Head of caudate nucleus (tissue), 42 donors: ENCODE measurements around the gene TBC1D23.
A peak's percentile ranks its signal among the peaks of the same experiment; 100 is the strongest.
"Not testable (repeated sequence)": the region's sequence is repeated elsewhere in the genome, so short reads cannot be mapped to it uniquely, and the experiment has no call there.

ENCODE experiments used
- DNase-seq, 42 donors: peaks; one replicate each; pipeline versions ENCODE4 v3.0.0 to v3.0.0-alpha.2; 2020 to 2021; ENCODE audit warnings: mixed read lengths in 7 of 42
- intact Hi-C: fragments of 100-400 bp; cut with DNase I; formaldehyde crosslinking; loops from one replicate; pipeline ENCODE4 v1.15.0; 2022

Gene TBC1D23

DNA sequence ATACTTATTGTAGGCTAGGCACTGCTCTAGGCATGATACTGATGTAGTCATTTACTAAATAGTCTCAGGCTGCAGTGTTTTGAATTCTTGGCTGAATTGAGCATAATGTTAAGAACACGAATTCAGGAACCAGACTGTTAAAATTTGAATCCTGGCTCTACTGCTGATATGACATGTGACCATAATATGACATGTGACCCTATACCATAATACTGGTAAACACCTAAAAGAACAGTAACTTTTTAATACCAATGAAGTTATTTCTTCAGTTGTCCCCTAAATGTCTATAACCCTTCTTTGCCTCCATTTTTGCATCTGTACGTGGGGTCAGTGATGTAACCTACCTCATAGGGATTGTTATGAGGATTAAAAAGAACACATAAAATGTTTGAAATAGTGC is 18.1 kb downstream of the TBC1D23 start:
- intact Hi-C loops = no loop called here
- DNase-seq = no peak

DNA sequence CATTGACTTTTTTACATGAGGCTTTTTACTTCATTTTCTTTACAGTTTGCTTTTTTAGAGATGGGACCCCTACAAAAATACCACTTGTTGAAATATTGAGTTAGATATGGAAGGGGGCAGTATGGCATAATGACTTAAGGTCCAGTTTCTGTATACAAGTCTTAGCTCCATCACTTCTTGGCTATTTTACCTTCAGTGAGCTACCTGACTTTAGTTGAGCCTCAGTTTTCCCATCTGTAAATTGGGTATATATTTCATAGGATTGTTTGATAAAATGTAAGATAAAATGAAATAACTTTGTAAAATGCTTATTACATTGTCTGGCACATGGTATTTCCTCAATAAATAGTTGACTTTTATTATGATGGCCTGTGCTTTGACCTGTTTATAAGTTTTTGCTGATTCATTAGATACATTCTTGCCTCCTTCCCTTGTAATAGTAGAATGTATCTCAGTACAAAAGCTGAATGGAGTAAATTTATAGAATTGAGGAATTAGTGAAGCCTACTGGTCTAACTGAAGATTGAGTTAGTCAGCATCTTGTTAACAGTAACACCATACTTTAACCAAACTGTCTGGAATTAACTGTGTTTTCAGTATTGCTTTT is 27.6 kb downstream of the TBC1D23 start:
- no peak for DNase-seq
- intact Hi-C loops = no loop called here

DNA sequence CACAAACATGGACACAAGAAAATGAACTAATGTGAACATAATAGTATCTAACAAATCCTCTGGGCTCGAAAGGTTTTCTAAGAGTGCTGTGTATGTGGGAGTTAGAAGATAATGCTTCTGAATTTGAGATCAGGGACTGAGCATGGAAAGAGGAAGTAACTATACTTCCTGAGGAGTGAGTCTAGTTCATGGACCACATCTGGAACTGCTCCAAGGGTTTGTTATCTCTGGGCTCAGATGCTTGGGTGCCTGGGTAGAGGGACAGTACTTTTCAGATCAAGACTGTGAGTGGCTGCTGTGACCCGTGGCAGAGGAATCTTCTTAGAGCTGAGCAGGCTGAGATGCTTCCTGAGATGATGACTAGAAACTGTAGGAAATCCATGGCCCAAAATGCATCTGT is 28.5 kb downstream of the TBC1D23 start:
- no peak for DNase-seq
- intact Hi-C loops = no loop called here

DNA sequence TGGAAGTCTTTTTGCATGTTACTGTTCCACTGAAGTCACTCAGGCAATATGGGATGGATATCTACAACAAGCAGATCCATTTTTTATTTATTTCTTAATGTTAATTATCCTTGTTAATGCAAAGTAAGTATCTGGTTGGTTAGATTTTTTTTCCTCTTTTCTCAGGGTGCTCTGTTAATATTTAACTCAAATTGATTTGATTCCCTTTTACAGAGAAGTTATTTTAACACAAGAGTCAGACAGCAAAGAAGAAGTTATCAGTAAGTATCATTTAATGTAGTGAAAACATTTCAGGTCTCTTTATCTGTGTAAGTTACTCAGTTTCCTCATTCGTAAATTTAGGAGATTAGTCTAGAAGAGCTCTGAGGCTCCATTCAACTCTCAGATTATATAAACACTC is 34.3 kb downstream of the TBC1D23 start:
- DNase-seq = no peak
- intact Hi-C loops = no loop called here

DNA sequence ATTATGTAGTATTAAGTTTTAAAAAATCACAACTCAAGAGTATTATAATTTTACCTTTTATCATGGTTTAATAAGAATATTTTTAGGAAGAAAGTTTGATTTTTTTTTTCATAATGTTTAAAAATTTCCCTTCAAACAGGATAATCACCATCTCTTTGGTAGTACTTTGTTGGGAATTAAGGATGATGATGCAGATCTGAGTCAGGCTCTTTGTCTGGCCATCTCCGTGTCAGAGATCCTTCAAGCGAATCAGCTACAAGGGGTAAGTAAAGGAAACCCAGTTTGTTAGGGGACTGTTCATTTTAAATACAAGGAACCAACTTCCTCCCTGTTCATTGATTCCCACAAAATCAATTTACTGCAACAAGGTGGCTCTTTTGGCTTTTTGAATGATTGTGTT is 37.0 kb downstream of the TBC1D23 start:
- DNase-seq = no peak
- intact Hi-C loops = no loop called here

DNA sequence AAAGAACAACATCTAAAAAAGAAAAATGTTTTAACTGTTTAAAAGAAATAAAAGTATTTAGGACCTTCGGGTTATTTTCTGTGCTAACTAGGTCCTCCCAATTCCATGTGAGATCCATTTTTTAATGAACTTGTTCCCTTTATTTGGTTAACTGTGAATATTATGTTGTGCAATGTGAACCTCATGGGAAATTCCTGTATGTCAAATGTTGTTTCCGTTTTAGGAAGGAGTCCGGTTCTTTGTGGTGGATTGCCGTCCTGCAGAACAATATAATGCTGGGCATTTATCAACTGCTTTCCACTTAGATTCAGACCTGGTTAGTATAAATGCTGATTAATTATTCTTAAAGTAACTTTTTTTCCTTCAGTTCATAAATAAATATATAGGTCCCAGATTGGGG is 38.2 kb downstream of the TBC1D23 start:
- DNase-seq = no peak
- intact Hi-C loops = no loop called here

DNA sequence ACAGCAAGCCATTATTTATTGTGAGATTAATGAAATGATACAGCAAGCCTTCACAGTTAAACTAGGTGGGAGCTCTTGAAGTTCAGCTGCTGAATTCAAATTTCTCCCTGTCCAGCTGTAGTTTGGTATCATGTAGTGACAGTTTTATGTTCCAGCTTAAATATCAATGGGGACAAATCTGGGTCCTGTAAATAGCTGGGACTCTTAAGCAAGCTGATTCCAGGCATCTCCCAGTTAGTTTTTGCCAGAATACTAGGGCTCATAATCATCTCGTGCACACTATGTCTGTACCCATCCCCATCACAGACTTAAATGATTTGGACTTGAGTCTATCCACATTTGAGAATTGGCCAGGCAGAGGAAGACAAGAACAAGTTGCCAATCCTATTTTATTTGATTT is 45.9 kb downstream of the TBC1D23 start:
- no peak for DNase-seq
- intact Hi-C loops = no loop called here

DNA sequence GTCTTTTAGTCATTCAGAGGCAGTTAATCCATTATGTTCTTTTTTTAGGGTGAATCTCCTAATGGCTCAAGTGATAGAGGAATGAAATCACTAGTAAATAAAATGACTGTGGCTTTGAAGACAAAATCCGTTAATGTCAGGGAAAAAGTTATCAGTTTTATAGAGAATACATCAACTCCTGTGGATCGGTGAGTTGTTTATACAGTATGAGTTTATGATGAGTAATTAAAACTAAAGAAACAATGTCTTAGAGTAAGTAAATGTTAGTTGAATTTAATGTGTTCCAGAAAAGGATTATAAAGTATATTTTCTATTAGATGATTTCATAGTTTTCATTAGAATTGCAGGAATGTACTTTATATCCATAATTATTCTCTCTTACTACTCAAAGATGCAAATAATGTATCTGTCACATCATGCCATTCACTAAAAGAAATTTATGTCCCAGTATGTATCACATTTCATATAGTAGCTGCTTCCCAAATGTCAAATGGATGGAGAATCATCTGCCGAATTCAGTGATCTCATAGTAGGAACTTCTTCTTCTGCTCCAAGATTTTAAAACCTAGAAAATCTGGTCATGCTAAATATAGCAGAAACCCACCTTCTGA is 49.7 kb downstream of the TBC1D23 start:
- intact Hi-C loops = loop anchor here (10.0 kb wide), 1 partner anchor 284 kb away; no protein-coding TSS in a partner anchor
- DNase-seq = no peak

DNA sequence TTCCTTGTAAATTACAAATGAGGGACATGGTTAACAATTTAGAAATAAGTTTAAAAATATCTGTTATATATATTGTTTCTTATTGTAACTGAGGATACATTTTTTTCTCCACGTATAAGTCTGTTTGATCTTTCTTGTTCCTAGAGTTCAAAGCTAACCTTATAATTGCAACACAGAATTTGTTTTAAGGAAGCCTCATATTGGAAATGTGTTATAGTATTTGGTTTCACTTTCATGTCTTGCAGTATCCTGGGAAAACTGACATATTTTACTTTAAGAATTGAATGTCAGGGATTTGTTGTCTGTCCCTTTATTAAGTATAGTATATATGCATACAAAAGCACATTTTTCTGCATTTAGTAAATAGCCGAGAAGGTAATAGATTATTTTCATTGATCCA is 50.2 kb downstream of the TBC1D23 start:
- intact Hi-C loops = loop anchor here (10.0 kb wide), 1 partner anchor 284 kb away; no protein-coding TSS in a partner anchor
- DNase-seq = no peak

DNA sequence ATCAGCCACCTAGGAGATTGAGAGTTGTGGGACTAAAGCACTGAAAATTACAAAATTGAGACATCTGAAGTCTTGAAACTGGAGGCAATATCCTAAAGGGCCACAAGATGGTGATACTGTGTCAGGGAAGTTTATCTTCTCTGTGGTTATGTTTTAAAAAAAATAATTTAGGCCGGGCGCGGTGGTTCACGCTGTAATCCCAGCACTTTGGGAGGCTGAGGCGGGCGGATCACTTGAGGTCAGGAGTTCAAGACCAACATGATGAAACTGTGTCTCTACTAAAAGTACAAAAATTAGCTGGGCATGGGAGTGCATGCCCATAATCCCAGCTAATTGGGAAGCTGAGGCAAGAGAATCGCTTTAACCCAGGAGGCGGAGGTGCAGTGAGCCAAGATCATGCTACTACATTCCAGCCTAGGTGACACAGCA is 55.9 kb downstream of the TBC1D23 start:
- DNase-seq = peak in 24 of 42 donors; percentile 10 to 73 (median 41)
- intact Hi-C loops = loop anchor here (10.0 kb wide), 1 partner anchor 278 kb away; no protein-coding TSS in a partner anchor

DNA sequence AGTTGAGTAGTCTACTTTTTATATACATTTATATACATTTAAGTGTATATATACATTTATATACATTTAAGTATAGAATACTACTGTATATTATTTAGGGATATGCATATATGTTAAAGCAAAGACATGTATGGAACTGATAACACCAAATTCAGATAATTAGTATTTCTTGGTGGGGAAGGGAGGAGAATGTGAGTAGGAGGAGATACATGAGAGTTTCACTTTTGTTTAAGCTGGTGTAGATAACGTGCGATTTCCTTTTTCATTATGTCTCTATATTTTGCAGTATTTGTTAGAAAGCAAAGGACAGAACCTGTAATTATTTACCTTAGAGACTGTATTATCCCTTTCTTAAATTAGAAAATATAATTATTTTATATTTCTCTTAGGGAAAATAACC is 57.1 kb downstream of the TBC1D23 start:
- DNase-seq = no peak
- intact Hi-C loops = loop anchor here (10.0 kb wide), 1 partner anchor 277 kb away; no protein-coding TSS in a partner anchor

DNA sequence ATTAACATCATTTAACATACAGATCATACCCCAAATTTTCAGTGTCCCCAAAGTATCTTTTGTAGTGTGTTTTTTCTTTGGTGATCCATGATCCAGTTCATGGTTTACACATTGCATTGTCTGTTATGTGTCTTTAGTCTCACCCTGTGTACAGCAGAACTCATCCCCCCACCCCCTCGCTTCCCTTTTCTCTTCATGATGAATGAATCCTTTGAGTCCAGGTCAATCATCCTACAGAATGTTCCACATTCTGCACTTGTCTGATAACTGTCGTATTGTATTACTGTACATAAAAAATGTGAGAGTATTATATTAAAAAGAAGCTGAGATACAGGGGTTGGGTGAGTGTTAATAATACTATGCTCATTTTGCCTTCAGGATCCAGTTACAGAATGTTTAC is 59.2 kb downstream of the TBC1D23 start:
- DNase-seq = no peak
- intact Hi-C loops = loop anchor here (10.0 kb wide), 1 partner anchor 275 kb away; no protein-coding TSS in a partner anchor

DNA sequence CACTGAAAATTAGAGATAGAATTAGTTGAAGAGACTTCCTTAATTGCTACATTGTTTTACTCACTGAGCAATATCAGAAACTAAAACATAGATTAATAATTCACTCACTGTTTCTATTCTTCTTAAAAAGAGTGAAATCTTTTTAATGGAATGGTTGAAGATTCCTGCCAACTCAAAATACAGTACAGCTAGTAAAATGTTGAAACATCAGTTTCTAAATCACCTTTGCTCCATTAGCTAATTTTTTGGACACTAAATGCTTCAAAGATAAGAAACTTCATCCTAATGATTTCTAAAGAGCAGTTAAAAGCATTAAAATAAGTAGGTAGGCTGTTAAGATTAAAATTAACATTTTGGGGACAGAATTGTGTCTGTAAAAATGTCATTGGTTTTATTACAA is 63.3 kb downstream of the TBC1D23 start:
- DNase-seq = no peak
- intact Hi-C loops = no loop called here

DNA sequence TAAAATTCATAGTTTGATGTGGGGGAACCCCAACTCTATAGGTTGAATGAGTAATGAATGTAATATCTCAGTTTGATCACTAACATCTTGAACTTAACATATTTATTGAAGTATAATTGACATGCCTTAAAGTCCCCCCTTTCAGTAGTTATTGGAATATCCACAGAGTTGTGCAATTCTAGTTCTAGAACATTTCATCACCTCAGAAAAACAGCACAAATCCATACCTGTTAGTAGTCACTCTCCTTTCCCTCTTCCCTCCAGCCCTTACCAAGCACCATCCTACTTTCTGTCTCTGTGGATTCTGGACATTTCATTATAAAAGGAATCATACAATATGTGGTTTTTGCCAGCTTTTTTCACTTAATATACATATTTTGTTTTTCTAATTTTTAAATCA is 65.0 kb downstream of the TBC1D23 start:
- no peak for DNase-seq
- intact Hi-C loops = no loop called here

DNA sequence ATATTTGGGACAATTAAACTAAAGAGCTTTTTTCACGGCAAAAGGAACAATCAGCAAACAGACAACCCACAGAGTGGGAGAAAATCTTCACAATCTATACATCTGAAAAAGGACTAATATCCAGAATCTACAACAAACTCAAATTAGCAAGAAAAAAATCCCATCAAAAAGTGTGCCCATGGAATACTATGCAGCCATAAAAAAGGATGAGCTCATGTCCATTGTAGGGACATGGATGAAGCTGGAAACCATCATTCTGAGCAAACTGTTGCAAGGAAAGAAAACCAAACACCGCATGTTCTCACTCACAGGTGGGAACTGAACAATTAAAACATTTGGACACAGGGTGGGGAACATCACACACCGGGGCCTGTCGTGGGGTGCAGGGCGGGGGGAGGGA is 66.6 kb downstream of the TBC1D23 start:
- intact Hi-C loops, DNase-seq: not testable (repeated sequence)

DNA sequence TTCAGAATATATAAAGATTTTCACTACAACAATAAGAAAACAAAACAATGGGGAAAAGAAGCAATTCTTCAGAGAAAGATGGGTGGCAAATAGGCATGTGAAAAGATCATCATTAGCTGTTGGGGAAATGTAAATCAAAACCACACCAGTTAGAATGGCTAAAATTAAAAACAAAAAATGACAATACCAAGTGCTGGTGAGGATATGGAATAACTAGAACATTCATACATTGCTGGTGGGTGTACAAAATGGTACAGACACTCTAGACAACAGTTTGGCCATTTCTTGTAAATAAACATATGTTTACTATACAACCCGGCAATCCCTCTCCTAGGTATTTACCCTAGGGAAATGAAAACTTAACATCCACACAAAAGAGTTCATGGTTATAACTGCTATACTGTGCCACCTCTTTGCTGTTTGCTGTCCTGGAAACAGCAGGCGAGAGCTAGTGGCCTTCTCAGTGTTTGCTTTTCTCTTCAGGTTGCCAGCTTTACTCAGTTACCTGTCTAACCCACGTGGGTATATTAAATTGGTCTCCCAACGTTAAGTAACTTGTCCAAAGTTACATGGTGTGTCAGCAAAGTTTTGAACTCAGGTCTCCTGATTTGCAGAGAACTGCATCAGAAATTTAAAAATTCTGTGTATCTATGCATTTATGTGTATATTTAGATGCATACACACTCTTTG is 69.2 kb downstream of the TBC1D23 start:
- DNase-seq = no peak
- intact Hi-C loops = no loop called here

DNA sequence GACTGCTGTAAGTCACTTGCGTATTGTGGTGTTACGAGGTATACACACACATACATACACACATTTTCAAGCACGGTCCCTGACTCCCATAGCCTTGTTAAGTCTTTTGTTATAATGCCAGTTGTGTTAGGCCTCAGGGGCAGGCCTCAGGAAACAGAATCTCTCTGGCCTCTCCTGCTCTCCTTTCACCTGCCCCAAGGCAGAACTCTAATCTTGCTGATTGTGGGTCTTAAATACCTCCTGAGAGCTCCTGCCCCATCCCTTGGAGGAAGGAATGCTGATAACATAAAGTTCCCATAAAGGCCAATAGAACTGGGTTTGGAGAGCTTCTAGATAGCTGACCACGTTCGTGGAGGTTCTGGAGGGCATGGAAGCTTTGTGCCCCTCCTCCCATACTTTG is 69.9 kb downstream of the TBC1D23 start:
- intact Hi-C loops = no loop called here

DNA sequence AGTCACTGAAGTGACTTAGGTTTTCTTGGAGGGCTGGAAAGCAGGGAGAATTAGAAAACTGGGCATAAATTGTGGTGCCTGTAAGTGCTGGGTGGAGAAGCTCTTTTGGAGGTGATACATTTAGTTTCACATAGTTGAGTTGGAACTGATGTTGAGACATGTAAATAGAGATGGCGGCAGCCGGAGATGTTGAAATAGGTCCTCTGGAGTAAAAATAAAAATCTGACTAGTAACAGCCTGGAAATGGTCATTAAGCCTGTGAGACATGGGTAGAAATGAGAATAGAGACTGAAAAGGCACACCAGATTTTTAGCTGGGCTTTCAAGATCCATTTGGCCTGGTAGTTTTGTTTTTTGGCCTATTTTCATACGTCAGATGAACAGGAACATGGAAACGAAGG is 70.9 kb downstream of the TBC1D23 start:
- DNase-seq = no peak
- intact Hi-C loops = no loop called here

More for the DNA sequence above, 69.9 kb downstream of the TBC1D23 start:
- DNase-seq = no peak

DNA sequence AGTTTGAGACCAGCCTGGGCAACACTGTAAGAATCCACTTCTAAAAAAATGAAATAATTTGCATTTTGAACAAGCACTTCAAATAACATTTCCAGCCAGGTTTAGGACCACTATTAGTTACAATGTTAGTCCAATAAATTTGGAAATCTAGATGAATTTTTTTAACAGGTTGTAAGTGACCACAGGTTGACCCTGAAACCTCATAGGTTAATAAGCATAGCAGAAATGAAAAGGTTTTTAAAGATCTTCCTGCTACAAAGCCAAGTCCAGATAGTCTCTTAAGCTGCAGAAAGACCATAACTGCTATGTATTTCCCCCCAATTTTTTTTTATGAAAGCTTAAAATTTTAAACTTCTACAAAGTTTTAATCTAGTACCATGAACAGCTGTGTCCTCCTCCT is 72.3 kb downstream of the TBC1D23 start:
- intact Hi-C loops = no loop called here
- DNase-seq = no peak

DNA sequence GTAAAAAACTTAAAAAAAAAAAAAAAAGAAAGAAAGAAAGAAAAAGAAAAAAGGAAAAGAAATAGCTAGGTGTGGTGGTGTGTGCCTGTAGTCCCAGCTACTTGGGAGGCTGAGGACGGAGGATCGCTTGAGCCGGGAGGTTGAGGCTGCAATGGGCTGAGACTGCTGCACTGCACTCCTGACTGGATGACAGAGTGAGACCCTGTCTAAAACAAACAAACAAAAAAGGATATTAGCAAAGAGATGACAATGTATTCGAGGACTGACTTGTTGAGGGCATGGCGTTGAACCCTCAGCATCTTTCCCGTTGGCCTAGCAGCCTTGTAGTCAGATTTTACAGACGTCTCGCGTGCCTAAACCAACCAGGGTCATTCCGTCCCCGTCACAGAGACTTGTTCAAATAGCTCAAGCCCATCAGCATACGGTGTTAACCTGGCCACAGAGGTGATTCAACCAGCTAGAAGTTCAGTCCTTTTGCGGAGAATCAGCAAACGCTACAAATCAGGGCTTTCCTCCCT is 73.2 kb downstream of the TBC1D23 start:
- peak in 8 of 42 donors; percentile 9 to 26 (median 16) for DNase-seq
- intact Hi-C loops = no loop called here
